GM20000 (cell line): ENCODE results near the gene NDE1.
"Not testable (repeated sequence)": the region's sequence is repeated elsewhere in the genome, so short reads cannot be mapped to it uniquely, and the experiment has no call there.

ENCODE experiments used
- DNase-seq: peaks from one replicate; pipeline ENCODE4 v3.0.0; 2012; ENCODE audit warnings: low spot score
- CTCF ChIP-seq: IDR thresholded peaks from 2 replicates; pipeline ENCODE4 v1.5.1; 2012; ENCODE audit warnings: mild to moderate bottlenecking, control low read depth; ENCODE audit errors: extremely low read depth, missing control alignments

The NDE1 gene

GRCh38 chr16:15676506-15676905, 26.5 kb downstream of the NDE1 start:
- no peak for TF ChIP-seq CTCF
- no peak for DNase-seq

- no peak for DNase-seq
- no peak for TF ChIP-seq CTCF
These were observed 27.4 kb downstream of the NDE1 start for GRCh38 chr16:15677447-15677846.

DNA sequence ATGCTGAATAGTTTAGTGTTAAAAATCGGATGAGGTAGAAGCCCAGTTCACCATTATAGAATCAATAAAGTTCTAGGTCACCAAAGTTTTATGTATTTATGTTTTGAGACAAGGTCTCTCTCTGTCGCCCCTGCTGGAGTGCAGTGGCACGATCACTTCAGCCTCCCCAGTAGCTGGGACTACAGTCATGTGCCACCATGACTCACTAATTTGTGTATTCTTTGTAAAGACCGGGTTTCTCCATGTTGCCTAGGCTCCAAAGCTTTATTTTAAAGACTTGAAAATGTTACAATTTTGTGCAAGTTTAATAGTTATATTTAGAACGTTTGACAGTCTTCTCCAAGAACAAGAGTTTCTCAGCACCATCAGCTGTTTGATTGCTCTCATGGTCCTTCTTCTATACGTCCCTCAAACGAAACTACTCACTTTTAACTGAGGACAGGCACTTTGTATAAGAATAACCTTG, 32.1 kb downstream of the NDE1 start:
- DNase-seq = no peak
- TF ChIP-seq CTCF = peak; percentile 32

DNA sequence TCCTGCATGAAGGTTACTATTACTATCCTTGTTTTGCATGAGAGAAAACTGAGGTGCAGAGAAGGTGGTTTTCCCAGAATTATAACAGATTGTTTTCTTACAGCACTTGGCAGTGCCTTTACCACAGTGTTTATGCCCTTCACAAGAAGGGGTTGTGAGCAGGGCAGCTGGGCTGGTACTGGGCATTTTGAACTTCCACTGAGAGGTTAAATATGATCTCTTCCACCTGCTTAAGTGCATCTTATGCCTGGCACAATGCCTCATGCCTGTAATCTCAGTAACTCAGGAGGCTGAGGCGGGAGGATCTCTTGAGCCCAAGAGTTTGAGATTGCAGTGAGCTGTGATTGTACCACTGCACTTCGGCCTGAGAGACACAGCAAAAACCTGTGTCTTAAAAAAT, 36.2 kb downstream of the NDE1 start:
- no peak for DNase-seq
- TF ChIP-seq CTCF = no peak

- no peak for DNase-seq
- no peak for TF ChIP-seq CTCF
These were observed 39.2 kb downstream of the NDE1 start for GRCh38 chr16:15689290-15689689.

- TF ChIP-seq CTCF = no peak
These were observed 40.3 kb downstream of the NDE1 start for GRCh38 chr16:15690296-15690695.

GRCh38 chr16:15691046-15691445, 41.0 kb downstream of the NDE1 start:
- no peak for TF ChIP-seq CTCF
- DNase-seq = no peak

More at GRCh38 chr16:15690296-15690695, 40.3 kb downstream of the NDE1 start:
- no peak for DNase-seq

- not testable (repeated sequence) for DNase-seq
These were observed 42.5 kb downstream of the NDE1 start for GRCh38 chr16:15692508-15692907.
